ENCODE data around the gene PDIK1L. TPM values are rescaled to one million over a fixed set of nuclear protein-coding genes. Genes with fewer than 3 reads are reported as not detected.

Gene PDIK1L
- total RNA-seq, 1 experiment from 2014 or later = 5.6 TPM

GRCh38 chr1:26148887-26149286, 37.3 kb downstream of the PDIK1L start:
- no peak overlapping the region for H2BK12ac ChIP-seq (ENCODE audit: insufficient read length, low read depth, low read length)
- no peak for DNase-seq
- no peak overlapping the region for H3K23ac ChIP-seq (ENCODE audit: insufficient read length, low read depth, low read length)
- H3K4me2 ChIP-seq (ENCODE audit: insufficient read depth, insufficient read length, low read length) = no peak overlapping the region
- H3K27me3 Mint-ChIP-seq (ENCODE audit: low read depth) = peaks cover 100% of the 10 kb centered on the region
- no peak overlapping the region for H4K5ac ChIP-seq (ENCODE audit: insufficient read length, low read depth, low read length)
- no peaks in the 10 kb centered on the region for H3K36me3 Mint-ChIP-seq (ENCODE audit: insufficient read depth in 1 of 3, low read depth in 3 of 3)
- no peaks in the 10 kb centered on the region for H3K79me2 ChIP-seq (ENCODE audit: insufficient read depth, low read length)
- no peak overlapping the region for H2BK20ac ChIP-seq (ENCODE audit: low read depth, low read length, poor library complexity, severe bottlenecking)
- no peak overlapping the region for H3K18ac ChIP-seq (ENCODE audit: insufficient read length, low read depth, low read length)
- no peak overlapping the region for H3K27ac Mint-ChIP-seq
- peaks cover 0 to 3% of the 10 kb centered on the region in 2 experiments; a peak in 1 of 4 replicates for H3K4me1 Mint-ChIP-seq
- no peak overlapping the region for H2BK5ac ChIP-seq (ENCODE audit: insufficient read length, low read length)
- TF ChIP-seq CTCF (conservative IDR thresholded peaks at IDR 0.05) = no peak
- no peak overlapping the region for H4K8ac ChIP-seq (replicated peaks; ENCODE audit: insufficient read length, low read depth, low read length)
- no peak overlapping the region for H3K27ac ChIP-seq (ENCODE audit: insufficient read length, low read depth, low read length)
- no peak overlapping the region for H4K91ac ChIP-seq (ENCODE audit: insufficient read length, low read depth, low read length)
- no peak overlapping the region for H3K4ac ChIP-seq (ENCODE audit: low read depth, low read length)
- no peaks in the 10 kb centered on the region for H3K23me2 ChIP-seq (ENCODE audit: insufficient read length, low read depth, low read length, poor library complexity, severe bottlenecking)
- no peak overlapping the region for H2AFZ ChIP-seq (ENCODE audit: low read length)
- H4K20me1 ChIP-seq (ENCODE audit: control insufficient read depth, insufficient read depth, insufficient read length) = no peaks in the 10 kb centered on the region
- H3K79me1 ChIP-seq (ENCODE audit: insufficient read depth, low read depth, low read length, poor library complexity, severe bottlenecking) = no peaks in the 10 kb centered on the region
- H3K14ac ChIP-seq (ENCODE audit: insufficient read depth, low read length) = no peak overlapping the region
- no peak overlapping the region for H3K9ac ChIP-seq (ENCODE audit: extremely low read depth, insufficient read length, low read length)
- H2AK5ac ChIP-seq (ENCODE audit: insufficient read length, low read length) = no peak overlapping the region
- no peaks in the 10 kb centered on the region for H3K9me3 ChIP-seq (ENCODE audit: control insufficient read depth, low read depth, low read length)
- H3K27me3 ChIP-seq (ENCODE audit: insufficient read depth, low read length) = peaks cover 8% of the 10 kb centered on the region; the same call in 1 of the 2 replicates
- no peaks in the 10 kb centered on the region for H3K9me3 Mint-ChIP-seq
- H2BK15ac ChIP-seq (ENCODE audit: low read depth, low read length) = no peak overlapping the region
- no peak overlapping the region for H3T11ph ChIP-seq (ENCODE audit: low read length)
- H3K56ac ChIP-seq (ENCODE audit: insufficient read length, low read depth, low read length) = no peak overlapping the region
- H3K4me1 ChIP-seq (ENCODE audit: insufficient read depth, low read length) = peaks cover 2% of the 10 kb centered on the region; the same call in 1 of the 2 replicates
- H2BK120ac ChIP-seq (ENCODE audit: low read depth, low read length, poor library complexity, severe bottlenecking) = no peak overlapping the region
- no peak overlapping the region for H3K4me3 Mint-ChIP-seq
